ENCODE results near the gene MTFR2.

Gene MTFR2

DNA sequence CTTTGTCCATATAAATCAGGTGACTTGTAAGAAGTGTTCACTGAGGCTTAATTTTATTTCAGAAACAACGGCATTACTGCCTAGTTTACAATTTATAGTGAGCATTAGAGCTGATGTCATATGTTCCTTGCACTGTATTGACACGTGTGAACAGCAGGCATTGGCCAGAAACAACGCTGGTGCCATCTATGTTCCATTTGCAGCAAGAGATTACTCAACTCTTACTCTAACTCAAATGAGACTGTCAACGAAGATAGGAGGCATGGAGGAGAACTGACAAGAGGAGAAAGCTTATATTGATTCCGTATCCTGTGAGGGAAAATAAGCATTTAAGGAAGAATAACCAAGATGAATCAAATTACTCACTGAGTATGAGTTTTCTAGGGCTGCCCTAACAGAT lies 48.4 kb downstream of the MTFR2 start:
- H3K27ac ChIP-seq: no peak overlapping the region
- TF ChIP-seq CTCF (conservative IDR thresholded peaks at IDR 0.05): peak; percentile 56

- H3K27ac ChIP-seq: no peak overlapping the region
- no peak for TF ChIP-seq CTCF (conservative IDR thresholded peaks at IDR 0.05)
These were observed 57.2 kb downstream of the MTFR2 start for GRCh38 chr6:136192902-136193301.

- H3K27ac ChIP-seq: peak overlapping the region; percentile 54
- no peak for TF ChIP-seq CTCF (conservative IDR thresholded peaks at IDR 0.05)
These were observed 58.4 kb downstream of the MTFR2 start for GRCh38 chr6:136191606-136192312.

DNA sequence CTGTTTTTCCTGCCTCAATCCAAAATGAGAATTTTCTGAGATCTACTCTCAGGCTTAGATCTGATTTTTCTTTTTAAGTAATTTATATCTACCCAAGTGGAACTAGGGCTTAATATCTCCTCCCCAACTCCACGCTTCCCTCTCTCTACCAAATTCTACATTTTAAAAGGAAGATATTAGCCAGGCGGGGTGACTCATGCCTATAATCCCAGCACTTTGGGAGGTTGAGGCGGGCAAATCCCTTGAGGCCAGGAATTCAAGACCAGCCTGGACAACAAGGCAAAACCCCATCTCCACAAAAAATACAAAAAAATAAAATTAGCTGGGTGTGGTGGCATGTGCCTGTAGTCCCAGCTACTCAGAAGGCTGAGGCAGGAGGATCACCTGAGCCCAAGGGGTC lies 61.0 kb downstream of the MTFR2 start:
- TF ChIP-seq CTCF (conservative IDR thresholded peaks at IDR 0.05): no peak
- peak overlapping the region; percentile 54; the same call in 1 of the 2 replicates for H3K27ac ChIP-seq

GRCh38 chr6:136188486-136188885 lies 61.6 kb downstream of the MTFR2 start:
- H3K27ac ChIP-seq: no peak overlapping the region
- no peak for TF ChIP-seq CTCF (conservative IDR thresholded peaks at IDR 0.05)

DNA sequence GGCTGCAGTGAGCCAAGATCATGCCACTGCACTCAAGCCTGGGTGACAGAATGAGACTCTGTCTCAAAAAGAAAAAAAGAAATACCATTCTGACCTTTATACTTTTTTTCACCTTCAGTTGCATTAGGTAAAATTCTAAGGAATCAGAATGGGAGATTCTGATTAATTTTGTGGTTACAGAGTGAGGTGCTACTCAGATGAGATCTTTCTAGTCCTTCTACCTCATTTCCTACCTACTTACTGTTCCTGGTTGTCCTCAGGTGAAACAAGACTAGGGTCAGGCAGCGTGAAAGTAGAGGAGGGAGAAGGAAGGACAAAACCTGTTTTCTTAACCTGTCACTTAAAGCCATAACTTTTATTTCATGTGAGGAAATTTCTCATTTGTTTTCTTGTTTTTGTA lies 63.7 kb downstream of the MTFR2 start:
- no peak for TF ChIP-seq CTCF (conservative IDR thresholded peaks at IDR 0.05)
- no peak overlapping the region for H3K27ac ChIP-seq

GRCh38 chr6:136184738-136185137 lies 65.4 kb downstream of the MTFR2 start:
- no peak overlapping the region for H3K27ac ChIP-seq
- TF ChIP-seq CTCF (conservative IDR thresholded peaks at IDR 0.05): no peak
